GM20000 (cell line): ENCODE data around the gene MFAP1.

ENCODE experiments used
- DNase-seq: peaks from one replicate; pipeline ENCODE4 v3.0.0; 2012; ENCODE audit warnings: low spot score
- TF ChIP-seq, protein P1 (sequence below): IDR thresholded peaks from 2 replicates; pipeline ENCODE4 v1.5.1; 2012; ENCODE audit warnings: mild to moderate bottlenecking, control low read depth; ENCODE audit errors: extremely low read depth, missing control alignments

Gene MFAP1

DNA sequence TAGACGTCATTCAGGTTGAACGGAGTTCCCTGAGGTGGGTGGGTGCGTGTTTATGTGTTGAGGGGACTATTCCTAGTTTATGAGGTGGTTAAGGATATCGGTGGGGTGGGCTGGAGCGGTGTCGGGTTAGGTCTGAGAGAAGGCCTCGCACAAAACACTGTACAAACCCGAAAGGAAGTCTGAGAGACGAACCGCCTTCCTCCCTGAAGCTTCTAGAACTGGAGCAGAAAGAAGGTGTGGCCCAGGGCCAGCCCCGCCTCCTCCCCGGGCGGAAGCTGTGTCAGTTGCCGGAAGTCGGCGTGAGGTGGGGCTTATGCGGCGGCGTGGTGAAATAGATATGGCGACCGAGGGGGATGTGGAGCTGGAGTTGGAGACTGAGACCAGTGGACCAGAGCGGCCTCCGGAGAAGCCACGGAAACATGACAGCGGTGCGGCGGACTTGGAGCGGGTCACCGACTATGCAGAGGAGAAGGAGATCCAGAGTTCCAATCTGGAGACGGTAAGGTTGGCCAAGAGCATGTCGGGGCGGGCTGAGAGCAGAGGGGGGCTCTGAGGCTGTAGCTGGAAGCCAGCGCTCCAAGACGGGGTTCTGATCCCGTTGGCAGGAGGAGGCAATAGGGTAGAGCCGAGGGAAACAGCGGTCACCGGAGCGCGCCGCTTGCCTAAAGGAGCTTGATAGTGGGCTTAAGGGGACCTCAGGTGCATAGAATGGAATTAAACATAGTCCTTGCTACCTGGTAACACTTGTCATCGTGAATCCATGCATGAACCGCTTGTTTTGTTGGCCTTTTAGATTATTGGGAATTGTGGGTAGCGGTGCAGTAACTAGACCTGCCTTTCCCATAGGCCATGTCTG lies 24.0 kb downstream of the MFAP1 start, which contains the start of gene HYPK:
Gene HYPK (plus strand): TSS at position 314 of the 856 bp plus-strand sequence. CDS start 24 bp downstream, at position 338.
- DNase-seq = peak; percentile 81
- TF ChIP-seq, protein P1, sequence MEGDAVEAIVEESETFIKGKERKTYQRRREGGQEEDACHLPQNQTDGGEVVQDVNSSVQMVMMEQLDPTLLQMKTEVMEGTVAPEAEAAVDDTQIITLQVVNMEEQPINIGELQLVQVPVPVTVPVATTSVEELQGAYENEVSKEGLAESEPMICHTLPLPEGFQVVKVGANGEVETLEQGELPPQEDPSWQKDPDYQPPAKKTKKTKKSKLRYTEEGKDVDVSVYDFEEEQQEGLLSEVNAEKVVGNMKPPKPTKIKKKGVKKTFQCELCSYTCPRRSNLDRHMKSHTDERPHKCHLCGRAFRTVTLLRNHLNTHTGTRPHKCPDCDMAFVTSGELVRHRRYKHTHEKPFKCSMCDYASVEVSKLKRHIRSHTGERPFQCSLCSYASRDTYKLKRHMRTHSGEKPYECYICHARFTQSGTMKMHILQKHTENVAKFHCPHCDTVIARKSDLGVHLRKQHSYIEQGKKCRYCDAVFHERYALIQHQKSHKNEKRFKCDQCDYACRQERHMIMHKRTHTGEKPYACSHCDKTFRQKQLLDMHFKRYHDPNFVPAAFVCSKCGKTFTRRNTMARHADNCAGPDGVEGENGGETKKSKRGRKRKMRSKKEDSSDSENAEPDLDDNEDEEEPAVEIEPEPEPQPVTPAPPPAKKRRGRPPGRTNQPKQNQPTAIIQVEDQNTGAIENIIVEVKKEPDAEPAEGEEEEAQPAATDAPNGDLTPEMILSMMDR = no peak

DNA sequence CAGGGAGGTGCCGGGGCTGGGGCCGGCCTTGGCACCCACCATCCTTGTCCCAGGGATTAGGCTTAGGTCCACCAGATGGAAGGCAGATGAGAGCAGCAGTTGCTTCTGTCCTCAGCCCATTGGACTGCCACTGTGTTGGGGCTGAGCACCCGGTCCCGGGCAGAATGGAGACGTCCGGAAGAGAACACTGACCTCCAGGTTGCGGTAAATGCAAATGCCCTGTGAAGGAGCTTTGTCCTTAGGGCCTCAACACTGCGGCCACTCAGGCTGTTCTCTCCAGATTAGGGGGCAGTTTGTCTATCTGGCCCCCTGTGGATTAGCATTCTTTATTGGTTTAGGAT lies 24.6 kb downstream of the MFAP1 start, which contains the start of gene SERINC4:
Gene SERINC4 (minus strand): TSS at position 276 of the 341 bp plus-strand sequence. CDS start 234 bp downstream, at position 42.
- TF ChIP-seq, protein P1 = no peak
- no peak for DNase-seq

DNA sequence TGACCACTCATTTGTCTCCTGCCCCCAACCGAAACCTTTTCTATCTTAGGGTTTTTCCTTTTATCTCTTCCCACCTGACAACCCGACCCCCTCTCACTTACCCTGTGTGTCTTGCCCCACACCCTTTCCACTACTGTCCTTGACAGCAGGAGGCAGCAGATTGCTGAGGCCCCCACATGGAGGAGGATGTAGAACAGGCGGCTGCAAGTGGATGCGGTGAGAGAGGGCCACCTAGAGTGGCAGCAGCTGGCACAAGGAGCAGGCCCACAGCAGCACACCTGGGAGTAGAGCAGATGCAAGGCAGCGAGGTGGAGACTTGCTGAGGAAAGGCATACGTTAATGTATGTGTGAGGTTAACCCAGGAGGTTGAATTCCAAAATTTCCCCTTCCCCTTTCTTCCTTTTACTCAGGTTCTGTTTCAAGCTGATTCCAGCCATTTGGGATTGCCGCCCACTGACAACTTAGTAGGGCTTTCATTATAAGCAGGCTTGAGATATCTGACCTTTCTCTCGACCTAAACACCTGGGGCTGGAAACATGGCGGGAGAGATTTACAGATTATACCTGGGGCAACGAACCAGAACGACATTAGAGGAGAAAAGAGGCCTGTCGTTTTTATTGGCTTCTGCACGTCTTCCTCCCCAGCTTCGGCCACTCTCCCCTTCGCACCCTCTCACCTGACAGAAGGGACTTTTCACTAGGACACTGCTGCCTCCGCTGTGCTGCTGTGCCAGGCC lies 25.1 kb downstream of the MFAP1 start:
- TF ChIP-seq, protein P1 = peak; percentile 9
- DNase-seq = no peak

DNA sequence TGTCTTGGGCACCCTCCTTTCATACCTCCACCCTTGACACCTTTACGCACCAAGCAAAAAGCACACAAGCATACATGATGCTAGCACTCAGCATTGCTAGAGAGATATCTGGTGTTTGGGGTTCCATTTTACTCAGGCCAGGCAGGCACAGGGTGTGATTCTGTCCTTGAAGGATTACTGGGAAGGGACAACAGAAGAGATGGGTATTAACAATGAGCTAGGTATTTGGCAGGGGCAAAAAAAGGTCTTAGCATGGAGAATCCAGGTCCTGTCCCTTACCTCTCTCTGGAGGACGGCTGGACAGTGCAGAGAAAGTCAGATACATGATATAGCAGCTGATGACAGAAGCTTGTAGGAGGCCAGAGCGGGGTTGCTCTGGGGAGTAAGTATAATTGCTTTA lies 27.9 kb downstream of the MFAP1 start:
- TF ChIP-seq, protein P1 = no peak
- DNase-seq = no peak

DNA sequence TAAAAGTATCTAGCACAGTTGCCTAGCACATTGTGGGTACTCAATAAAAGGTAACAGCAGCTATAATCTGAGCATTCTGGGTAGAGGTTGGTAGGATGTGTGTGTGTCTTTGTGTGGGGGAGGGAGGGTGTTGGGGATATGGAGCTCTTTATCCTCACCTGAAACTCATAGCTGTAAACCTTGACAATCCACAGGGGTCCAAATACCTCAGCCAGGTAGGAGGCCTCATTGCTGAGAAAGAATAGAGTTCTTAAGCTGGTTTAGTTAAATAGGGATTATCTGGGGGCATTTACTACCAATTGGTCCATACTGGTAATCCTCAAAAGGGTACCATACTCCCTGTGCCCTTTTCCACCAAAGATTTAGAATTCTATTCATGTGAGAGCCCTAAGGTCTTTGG lies 28.5 kb downstream of the MFAP1 start:
- no peak for DNase-seq
- TF ChIP-seq, protein P1 = no peak

DNA sequence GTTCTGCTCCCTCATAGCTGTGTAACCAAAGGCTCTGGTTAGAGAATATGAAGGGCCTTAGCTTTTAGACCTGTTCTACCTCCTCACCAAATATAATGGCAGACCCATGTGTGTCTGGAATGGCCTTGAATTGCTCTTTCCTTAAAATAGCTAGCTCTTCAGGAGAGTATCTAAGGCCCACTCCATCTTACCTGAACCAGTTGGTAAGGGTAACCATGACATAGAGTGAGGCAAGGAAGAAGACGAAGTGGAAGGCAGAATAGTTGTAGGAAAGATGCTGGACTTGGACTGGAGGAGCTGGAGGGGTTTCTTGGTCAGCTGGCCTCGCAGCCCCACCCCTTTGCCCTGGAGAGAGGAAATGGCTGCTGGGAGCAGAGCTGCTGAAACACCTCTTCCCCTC lies 29.3 kb downstream of the MFAP1 start:
- TF ChIP-seq, protein P1 = no peak
- DNase-seq = no peak

DNA sequence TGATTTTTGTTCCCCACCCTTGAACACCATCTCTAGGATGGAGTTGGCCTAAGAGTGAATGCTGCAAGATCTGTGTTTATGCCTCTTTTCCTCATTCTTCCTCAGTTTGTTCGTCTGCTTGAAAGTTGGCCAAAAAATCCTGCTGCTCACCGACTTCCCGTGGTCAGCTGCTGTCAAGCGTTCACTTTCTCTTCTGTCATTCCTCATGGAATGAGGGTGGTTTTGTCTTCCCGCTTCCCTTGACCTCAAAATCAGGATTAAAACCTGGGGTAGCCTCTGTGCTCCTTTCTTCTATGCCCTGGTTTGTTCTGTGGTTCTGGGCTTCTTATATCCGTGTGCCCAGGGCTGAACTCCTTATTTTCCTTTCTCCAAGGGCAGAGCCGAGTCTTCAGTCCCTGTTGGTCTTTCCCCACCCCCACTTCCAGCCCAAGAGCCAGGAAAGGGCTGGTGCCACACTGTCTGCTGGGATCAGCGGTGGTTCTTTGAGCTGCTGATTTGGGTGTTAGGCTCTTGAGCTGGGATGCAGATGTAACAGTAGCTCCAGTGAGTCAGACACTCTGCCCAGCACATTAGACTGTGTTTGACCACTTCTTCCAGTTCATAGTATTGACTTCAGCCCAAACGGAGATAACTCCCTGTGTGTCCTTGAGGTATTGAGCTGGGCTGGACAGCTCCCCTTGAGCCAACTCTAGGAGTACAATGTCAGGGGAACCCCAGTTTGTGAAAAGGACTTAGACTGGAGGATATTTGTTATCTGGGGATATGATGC lies 30.0 kb downstream of the MFAP1 start:
- DNase-seq = no peak
- TF ChIP-seq, protein P1 = no peak
